ENCODE data around the gene BLTP1.

The BLTP1 gene

DNA sequence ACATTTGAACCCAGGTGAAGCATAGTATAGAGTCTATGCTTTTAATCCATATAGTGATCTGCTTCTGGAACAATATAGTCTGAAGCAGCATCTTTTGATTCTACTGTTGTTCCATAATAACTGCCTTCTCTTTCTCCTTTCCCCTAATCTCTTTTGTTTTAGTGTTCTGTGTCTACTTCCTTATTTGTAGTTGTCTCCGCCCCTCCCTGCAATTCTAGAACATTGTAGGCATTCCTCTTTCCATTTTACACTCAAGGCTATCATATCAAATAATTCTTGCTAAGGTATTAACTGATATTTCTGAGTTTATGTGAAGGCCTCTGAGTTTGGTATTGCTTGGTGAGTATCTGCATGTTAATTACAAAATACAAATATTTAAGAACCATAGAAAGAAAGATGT, 11.6 kb downstream of the BLTP1 start:
- no peak overlapping the region for H3K4me3 ChIP-seq (ENCODE audit: low read depth, low read length)
- in situ Hi-C loops (cut with HindIII; ENCODE audit: low sequenced_read_pairs): no loop called here
- no peak for DNase-seq (ENCODE audit: low read depth)
- TF ChIP-seq, protein P1, sequence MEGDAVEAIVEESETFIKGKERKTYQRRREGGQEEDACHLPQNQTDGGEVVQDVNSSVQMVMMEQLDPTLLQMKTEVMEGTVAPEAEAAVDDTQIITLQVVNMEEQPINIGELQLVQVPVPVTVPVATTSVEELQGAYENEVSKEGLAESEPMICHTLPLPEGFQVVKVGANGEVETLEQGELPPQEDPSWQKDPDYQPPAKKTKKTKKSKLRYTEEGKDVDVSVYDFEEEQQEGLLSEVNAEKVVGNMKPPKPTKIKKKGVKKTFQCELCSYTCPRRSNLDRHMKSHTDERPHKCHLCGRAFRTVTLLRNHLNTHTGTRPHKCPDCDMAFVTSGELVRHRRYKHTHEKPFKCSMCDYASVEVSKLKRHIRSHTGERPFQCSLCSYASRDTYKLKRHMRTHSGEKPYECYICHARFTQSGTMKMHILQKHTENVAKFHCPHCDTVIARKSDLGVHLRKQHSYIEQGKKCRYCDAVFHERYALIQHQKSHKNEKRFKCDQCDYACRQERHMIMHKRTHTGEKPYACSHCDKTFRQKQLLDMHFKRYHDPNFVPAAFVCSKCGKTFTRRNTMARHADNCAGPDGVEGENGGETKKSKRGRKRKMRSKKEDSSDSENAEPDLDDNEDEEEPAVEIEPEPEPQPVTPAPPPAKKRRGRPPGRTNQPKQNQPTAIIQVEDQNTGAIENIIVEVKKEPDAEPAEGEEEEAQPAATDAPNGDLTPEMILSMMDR (IDR thresholded peaks at IDR 0.05; ENCODE audit: low read depth, low read length, missing control alignments): no peak

DNA sequence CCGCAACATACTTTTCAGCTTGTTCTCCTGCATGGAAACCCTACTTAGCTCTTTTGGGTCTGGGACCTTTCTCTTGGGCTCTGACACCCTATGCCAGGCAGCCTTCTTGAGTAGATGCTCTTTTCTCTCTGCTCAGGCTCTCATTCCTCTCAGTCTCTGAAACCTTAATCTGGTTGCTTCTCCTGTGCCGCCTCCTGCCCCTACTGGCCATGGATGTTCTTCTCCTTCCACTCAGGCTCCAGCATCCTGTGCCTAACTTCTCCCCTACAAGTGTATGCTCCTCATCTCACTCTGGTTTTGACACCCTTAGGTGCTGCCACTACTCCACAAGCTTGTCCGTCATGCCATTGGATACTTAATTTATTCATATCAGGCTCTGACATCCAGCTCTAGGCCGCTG, 15.2 kb downstream of the BLTP1 start:
- in situ Hi-C loops (cut with HindIII; ENCODE audit: low sequenced_read_pairs): no loop called here
- no peak for DNase-seq (ENCODE audit: low read depth)
- H3K4me3 ChIP-seq (ENCODE audit: low read depth, low read length): no peak overlapping the region
- TF ChIP-seq, protein P1 (IDR thresholded peaks at IDR 0.05; ENCODE audit: low read depth, low read length, missing control alignments): no peak

DNA sequence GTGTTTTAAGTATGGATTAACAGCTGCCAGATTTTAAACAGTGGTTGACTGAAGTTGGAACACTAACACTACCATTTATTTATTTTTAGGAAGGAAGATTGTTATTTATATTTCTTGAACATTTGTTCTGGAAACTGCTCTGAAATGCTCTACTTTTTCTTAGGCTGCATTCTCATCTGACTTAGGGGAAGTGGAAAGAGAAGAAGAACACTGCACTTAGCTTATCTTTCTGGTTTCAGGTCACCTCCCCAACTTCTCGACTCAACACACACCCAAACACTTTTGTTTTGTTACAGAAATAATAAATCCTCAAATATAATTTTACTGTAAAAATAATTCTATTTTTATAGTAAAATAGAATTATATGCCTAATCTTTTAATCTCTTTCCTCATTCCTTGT, 18.6 kb downstream of the BLTP1 start:
- no peak overlapping the region for H3K4me3 ChIP-seq (ENCODE audit: low read depth, low read length)
- no peak for DNase-seq (ENCODE audit: low read depth)
- TF ChIP-seq, protein P1 (IDR thresholded peaks at IDR 0.05; ENCODE audit: low read depth, low read length, missing control alignments): no peak
- in situ Hi-C loops (cut with HindIII; ENCODE audit: low sequenced_read_pairs): no loop called here

DNA sequence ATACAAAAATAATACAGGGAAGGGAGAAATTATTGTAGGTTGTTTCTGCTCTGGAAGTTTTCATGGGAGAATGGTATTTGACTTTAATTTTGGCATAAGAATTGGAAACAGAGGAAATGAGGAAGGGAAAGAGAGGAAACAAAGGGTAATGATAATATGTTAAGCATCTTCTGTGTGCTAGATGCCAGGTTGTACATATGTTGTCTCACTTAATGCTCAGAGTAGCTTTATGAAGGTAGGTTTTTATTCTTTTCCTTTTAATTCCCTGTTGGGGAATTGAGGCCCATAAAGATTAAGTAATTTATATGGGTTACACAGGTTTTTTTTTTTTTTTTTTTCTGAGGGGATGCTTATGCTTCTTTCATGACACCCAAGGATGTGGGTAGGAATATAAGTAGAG, 19.2 kb downstream of the BLTP1 start:
- no peak for DNase-seq (ENCODE audit: low read depth)
- in situ Hi-C loops (cut with HindIII; ENCODE audit: low sequenced_read_pairs): no loop called here
- TF ChIP-seq, protein P1 (IDR thresholded peaks at IDR 0.05; ENCODE audit: low read depth, low read length, missing control alignments): no peak

DNA sequence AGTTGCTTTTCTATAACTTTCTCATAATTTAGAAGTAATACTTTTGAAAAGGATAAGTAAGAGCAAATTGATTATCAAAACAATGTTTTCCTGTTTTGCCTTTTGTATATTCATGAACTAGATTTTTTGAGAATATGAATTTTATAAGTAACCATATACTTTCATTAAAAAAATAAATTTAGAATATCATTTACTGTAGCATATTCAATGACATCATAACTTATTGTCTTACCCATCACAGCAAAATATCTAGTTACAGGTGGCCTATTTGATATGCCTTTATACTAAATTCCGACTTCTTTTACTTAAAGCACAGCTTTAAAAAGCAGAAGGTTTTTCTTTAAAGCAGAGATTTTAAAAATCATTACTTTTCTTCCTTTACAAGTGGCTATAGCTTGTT, 20.1 kb downstream of the BLTP1 start:
- TF ChIP-seq, protein P1 (IDR thresholded peaks at IDR 0.05; ENCODE audit: low read depth, low read length, missing control alignments): no peak
- in situ Hi-C loops (cut with HindIII; ENCODE audit: low sequenced_read_pairs): no loop called here
- no peak for DNase-seq (ENCODE audit: low read depth)
- H3K4me3 ChIP-seq (ENCODE audit: low read depth, low read length): no peak overlapping the region

More for the DNA sequence above, 19.2 kb downstream of the BLTP1 start:
- H3K4me3 ChIP-seq (ENCODE audit: low read depth, low read length): no peak overlapping the region

DNA sequence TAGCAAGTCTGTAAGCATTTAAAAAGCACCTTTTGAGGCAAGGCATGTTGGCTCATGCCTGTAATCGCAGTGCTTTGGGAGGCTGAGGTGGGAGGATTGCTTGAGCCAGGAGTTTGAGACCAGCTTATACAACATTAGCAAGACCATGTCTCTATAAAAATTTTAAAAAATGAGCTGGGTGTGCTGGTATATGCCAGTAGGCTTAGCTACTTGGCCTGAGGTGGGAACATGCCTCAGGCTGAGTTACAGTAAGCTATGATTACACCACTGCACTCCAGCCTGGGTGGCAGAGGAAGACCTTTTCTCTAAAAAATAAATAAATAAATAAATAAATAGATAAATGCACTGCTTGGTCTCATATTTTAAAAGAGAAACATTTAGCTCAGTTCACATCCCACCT, 26.8 kb downstream of the BLTP1 start:
- H3K4me3 ChIP-seq (ENCODE audit: low read depth, low read length): no peak overlapping the region
- in situ Hi-C loops (cut with HindIII; ENCODE audit: low sequenced_read_pairs): no loop called here
- TF ChIP-seq, protein P1 (IDR thresholded peaks at IDR 0.05; ENCODE audit: low read depth, low read length, missing control alignments): no peak
- no peak for DNase-seq (ENCODE audit: low read depth)

DNA sequence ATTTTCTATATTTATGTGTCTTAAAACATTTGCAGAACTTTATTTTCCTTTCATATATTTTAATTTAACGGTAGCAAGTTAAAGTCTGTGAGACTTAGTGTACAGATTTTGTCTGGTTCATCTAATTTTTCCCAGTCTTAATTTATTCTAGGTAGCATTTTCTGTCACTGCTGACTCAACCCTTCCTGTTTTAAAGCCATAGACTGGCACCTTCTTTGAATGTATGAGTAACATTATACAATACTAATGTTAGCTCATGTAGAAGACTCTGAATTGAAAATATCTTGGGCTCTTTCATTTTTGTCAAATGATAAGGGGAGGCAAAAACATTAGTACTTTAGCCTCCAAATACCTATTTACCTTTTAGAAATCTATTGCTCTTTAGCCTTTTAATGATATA, 43.6 kb downstream of the BLTP1 start:
- TF ChIP-seq, protein P1 (IDR thresholded peaks at IDR 0.05; ENCODE audit: low read depth, low read length, missing control alignments): no peak
- DNase-seq (ENCODE audit: low read depth): no peak
- no peak overlapping the region for H3K4me3 ChIP-seq (ENCODE audit: low read depth, low read length)
- in situ Hi-C loops (cut with HindIII; ENCODE audit: low sequenced_read_pairs): no loop called here

Data from astrocyte of the cerebellum (primary cell).